Lower lobe of right lung (tissue), 2 donors: ENCODE results near the gene CDK6. TPM values are rescaled to one million over a fixed set of nuclear protein-coding genes. Genes with fewer than 3 reads are reported as not detected.

ENCODE experiments used
- ATAC-seq, 2 donors: fragments of 200-7000 bp; cut with Tn5 transposase; one replicate each; pipeline ENCODE4 v1.9.1; 2020 to 2022; ENCODE audit warnings: mild to moderate bottlenecking in 2 of 2, moderate library complexity in 2 of 2
- DNase-seq: peaks from one replicate; pipeline ENCODE4 v3.0.0-alpha.2; 2020
- H3K27ac ChIP-seq: fragments of 200-600 bp; one replicate; pipeline ENCODE4 v1.8.0; 2022
- H3K27me3 ChIP-seq: fragments of 200-600 bp; one replicate; pipeline ENCODE4 v1.8.0; 2022; ENCODE audit warnings: low read depth
- H3K36me3 ChIP-seq: fragments of 200-600 bp; one replicate; pipeline ENCODE4 v1.8.0; 2022; ENCODE audit warnings: mild to moderate bottlenecking
- H3K4me1 ChIP-seq: fragments of 200-600 bp; one replicate; pipeline ENCODE4 v1.8.0; 2022
- H3K4me3 ChIP-seq: fragments of 200-600 bp; one replicate; pipeline ENCODE4 v1.8.0; 2022; ENCODE audit warnings: mild to moderate bottlenecking
- H3K9me3 ChIP-seq: fragments of 200-600 bp; one replicate; pipeline ENCODE4 v1.8.0; 2022
- CTCF ChIP-seq: fragments of 200-600 bp; IDR thresholded peaks from one replicate; pipeline ENCODE4 v1.8.0; 2022; ENCODE audit warnings: antibody characterized with exemption, mild to moderate bottlenecking
- intact Hi-C: fragments of 100-400 bp; cut with DNase I; formaldehyde crosslinking; loops from one replicate; pipeline ENCODE4 v1.11.0; 2022
- total RNA-seq: library from RNA; stranded (reverse); fragmentation: NEBNext Ultra II Directional; extraction: Animal tissue kit (Norgen Biotek cat#: 25700); gene quantifications from one replicate; pipeline ENCODE4 v1.2.1, GENCODE V29; 2021
- donor health status: DM: no; HTN: yes; CAD: no; lungs with severe emphysema.

The CDK6 gene
- total RNA-seq, 1 donor from 2014 or later: 21.7 TPM

GRCh38 chr7:92839901-92840300, 3.5 kb upstream of the CDK6 start:
- H3K27me3 ChIP-seq: no peaks in the 10 kb centered on the region
- no peak for ATAC-seq
- no peaks in the 10 kb centered on the region for H3K36me3 ChIP-seq
- no peaks in the 10 kb centered on the region for H3K4me1 ChIP-seq
- intact Hi-C loops: loop anchor here (10.0 kb wide), 1 partner anchor 145 kb away; no protein-coding TSS in a partner anchor
- H3K27ac ChIP-seq: no peak overlapping the region
- no peak for DNase-seq
- no peak overlapping the region for H3K4me3 ChIP-seq
- H3K9me3 ChIP-seq: no peaks in the 10 kb centered on the region
- TF ChIP-seq CTCF: no peak

GRCh38 chr7:92838934-92839333, 2.6 kb upstream of the CDK6 start:
- Histone ChIP-seq H3K4me1 (no peaks in the 10 kb centered on the region), H3K36me3 (no peaks in the 10 kb centered on the region), H3K27me3 (no peaks in the 10 kb centered on the region), H3K9me3 (no peaks in the 10 kb centered on the region), H3K4me3 (no peak overlapping the region), H3K27ac (no peak overlapping the region)
- DNase-seq: no peak
- intact Hi-C loops: loop anchor here (10.0 kb wide), 1 partner anchor 144 kb away; no protein-coding TSS in a partner anchor
- TF ChIP-seq CTCF: no peak
- no peak for ATAC-seq

DNA sequence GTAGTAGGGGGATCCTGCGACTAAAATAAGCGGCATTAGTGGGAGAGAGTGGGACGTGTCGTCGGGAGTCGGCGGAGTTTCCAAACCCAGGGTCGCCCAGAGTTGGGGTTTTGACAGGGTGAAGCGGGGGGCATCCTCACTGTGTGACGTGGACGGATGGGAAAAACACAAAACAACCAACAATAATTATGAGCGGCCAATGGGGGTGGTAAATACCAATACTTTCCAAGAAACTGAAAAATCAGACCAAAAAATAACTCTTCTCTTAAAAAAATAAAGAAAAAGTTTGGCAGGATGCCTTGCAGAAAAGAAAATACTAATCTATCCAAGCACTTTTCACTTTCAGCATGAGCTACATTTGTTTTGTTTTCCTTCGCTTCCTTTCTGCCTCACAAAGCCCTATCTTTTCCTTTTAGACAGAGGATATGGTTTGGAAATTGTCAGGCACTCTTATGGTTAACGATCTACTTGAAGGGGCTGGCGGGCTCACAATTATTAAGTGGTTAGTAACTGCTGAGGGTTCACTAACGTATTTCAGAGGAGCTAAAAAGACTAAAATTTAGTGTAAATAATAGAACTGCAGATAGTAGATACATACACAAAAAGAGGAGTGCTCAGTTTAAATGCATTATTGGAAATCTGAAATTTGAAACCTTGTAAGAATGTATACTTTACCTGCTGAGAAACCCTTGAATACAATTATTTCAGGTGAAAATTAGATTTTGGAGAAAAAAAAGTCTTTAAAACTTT, 802 bp upstream of the CDK6 start:
- intact Hi-C loops: loop anchor here (10.0 kb wide), 1 partner anchor 142 kb away; no protein-coding TSS in a partner anchor
- no peaks in the 10 kb centered on the region for H3K36me3 ChIP-seq
- H3K4me1 ChIP-seq: peaks cover 3% of the 10 kb centered on the region
- TF ChIP-seq CTCF: no peak
- peak overlapping the region; percentile 83 for H3K4me3 ChIP-seq
- DNase-seq (no peak), ATAC-seq (no peak)
- no peaks in the 10 kb centered on the region for H3K9me3 ChIP-seq
- peak overlapping the region; percentile 84 for H3K27ac ChIP-seq
- H3K27me3 ChIP-seq: no peaks in the 10 kb centered on the region

GRCh38 chr7:92835851-92836488, 403 bp downstream of the CDK6 start:
- peaks cover 15% of the 10 kb centered on the region for H3K4me1 ChIP-seq
- DNase-seq (peak; percentile 49), ATAC-seq (peak; percentile 4 to 5)
- peak overlapping the region; percentile 83 for H3K4me3 ChIP-seq
- H3K27ac ChIP-seq: peak overlapping the region; percentile 84
- TF ChIP-seq CTCF: no peak
- intact Hi-C loops: loop anchor here (10.0 kb wide), 1 partner anchor 141 kb away; no protein-coding TSS in a partner anchor
- H3K36me3 ChIP-seq: no peaks in the 10 kb centered on the region
- no peaks in the 10 kb centered on the region for H3K27me3 ChIP-seq
- H3K9me3 ChIP-seq: no peaks in the 10 kb centered on the region

DNA sequence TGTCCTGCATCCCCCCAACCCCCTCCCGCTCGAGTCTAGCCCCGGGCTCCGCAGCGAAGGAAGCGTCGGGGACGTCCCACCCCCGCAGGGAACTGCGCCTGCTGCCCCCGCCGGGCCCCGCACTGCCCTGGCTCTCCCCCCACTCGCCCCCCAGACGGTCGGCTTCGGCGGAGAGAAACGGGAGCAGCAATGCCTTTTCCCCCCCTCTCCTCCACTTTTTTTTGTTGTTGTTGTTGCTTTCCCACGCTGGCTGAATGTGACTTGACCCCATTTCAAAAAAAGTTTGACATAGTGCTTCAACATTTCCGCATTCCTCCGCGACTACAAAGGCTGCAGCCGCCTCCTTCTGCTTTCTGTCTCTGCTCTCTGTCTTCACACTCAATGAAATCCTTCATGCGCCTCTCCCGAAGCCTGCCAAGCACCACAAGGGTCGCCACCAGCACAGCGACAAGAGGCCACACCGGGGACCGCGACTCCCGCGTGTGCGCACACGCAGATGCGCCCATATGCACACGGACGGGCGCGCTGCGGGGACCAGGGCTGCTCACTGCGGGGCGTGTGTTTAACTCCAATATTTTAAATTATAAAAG, 1.0 kb downstream of the CDK6 start:
- intact Hi-C loops: loop anchor here (10.0 kb wide), 1 partner anchor 141 kb away; no protein-coding TSS in a partner anchor
- peak; percentile 37 to 47 for ATAC-seq
- peak; percentile 75 for DNase-seq

More for the DNA sequence above, 1.0 kb downstream of the CDK6 start:
- Histone ChIP-seq H3K4me3 (peak overlapping the region; percentile 83), H3K27me3 (no peaks in the 10 kb centered on the region), H3K4me1 (peaks cover 21% of the 10 kb centered on the region), H3K36me3 (no peaks in the 10 kb centered on the region), H3K9me3 (no peaks in the 10 kb centered on the region), H3K27ac (peak overlapping the region; percentile 84)
- TF ChIP-seq CTCF: no peak
